Upper lobe of left lung (tissue), 4 donors: ENCODE measurements around the gene ZZZ3.

Experiments
- CTCF ChIP-seq, 6 experiments: fragments of 450-650 bp in 4 of 6; fragments of 200-600 bp in 2 of 6; sonication (generic) in 2 of 6; IDR thresholded peaks; one replicate each; pipeline ENCODE4 v1.5.1; 2016 to 2019; ENCODE audit warnings: antibody characterized with exemption in 6 of 6
- EP300 ChIP-seq, 4 donors: sonication (generic); formaldehyde crosslinking; IDR thresholded peaks; one replicate each; pipeline ENCODE4 v1.5.1; 2017; ENCODE audit warnings: antibody characterized with exemption in 4 of 4, control low read depth in 2 of 4
- POLR2A ChIP-seq, 4 donors: fragments of 450-650 bp; IDR thresholded peaks; one replicate each; pipeline ENCODE4 v1.5.1; 2016 to 2017; ENCODE audit warnings: antibody characterized with exemption in 4 of 4, mild to moderate bottlenecking in 2 of 4

GRCh38 chr1:77718181-77718580 lies 35.7 kb upstream of the ZZZ3 start:
- no peak for TF ChIP-seq CTCF (IDR thresholded peaks at IDR 0.05)
- TF ChIP-seq POLR2A (IDR thresholded peaks at IDR 0.05): no peak
- TF ChIP-seq EP300 (IDR thresholded peaks at IDR 0.05): no peak
